NCI-H69 (cell line): Measurements from ENCODE around the gene KRT3.
"Not testable (repeated sequence)": the region's sequence is repeated elsewhere in the genome, so short reads cannot be mapped to it uniquely, and the experiment has no call there.

Experiments used
- DNase-seq: peaks from one replicate; lab custom pipeline; 2025; lab: John Stamatoyannopoulos, UW

KRT3 gene

GRCh38 chr12:52760623-52761022, 35.3 kb downstream of the KRT3 start:
- DNase-seq, result no peak

DNA sequence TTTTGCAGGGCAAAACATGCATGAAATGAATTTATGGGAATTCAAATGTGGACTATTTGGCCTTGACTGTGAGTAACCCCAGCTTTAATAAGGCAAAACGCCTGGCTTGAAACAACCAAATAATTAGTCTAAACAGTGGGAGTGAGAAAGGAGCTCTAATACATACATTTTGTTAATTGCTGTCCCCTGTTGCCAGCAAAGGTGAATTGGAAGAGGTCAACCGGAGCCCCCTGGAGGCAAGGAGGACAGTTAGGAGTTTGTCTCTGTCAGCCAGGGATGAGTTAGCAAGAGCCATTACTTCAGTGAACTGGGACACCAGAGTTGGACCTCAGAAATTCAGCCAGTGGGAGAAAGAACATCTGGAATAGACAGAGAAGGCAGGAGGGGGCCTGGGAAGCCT, 36.2 kb downstream of the KRT3 start:
- no peak for DNase-seq

DNA sequence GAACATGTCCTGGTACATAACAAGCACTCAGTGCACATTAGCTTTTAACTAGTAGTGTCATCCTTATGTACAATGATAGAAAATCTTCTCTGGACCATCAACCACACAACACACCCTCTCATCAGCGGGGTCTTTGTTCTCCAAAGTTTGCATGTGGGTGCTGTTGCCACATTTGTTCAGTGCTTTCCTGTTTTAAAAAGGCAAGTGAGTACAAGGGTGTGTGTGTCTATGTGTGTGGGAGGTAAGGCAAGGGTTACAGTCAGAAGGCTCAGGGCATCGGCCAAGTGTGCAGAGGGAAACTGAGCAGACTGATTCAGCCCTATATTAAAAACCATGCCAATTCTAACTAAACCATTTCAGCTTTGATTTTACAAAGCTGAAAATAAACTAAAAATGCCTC, 36.7 kb downstream of the KRT3 start:
- DNase-seq, result no peak

- DNase-seq, result no peak
Measured at GRCh38 chr12:52757449-52758176, 38.3 kb downstream of the KRT3 start.

GRCh38 chr12:52756281-52756960, 39.5 kb downstream of the KRT3 start:
- no peak for DNase-seq

DNA sequence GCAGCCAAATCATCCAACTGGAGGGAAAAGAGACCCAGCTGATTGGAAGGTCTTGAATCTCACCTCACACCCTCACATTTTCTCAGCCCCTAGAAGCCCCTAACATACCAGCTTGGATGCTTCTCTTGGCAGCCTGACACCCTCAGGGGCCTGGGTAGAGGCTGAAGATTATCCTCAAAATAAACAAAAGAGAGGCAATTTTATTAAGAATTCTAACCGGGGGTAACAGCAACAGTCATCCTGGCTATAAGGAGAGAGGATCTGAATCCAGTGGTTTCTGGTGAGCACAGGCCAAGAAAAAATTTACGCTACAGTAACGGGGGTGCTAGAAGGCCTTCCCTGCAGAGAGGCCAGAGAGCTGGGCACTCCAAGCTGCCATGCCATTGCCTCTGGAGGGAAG, 40.4 kb downstream of the KRT3 start:
- no peak for DNase-seq

- peak; percentile 15 for DNase-seq
Measured at GRCh38 chr12:52754135-52754534, 41.8 kb downstream of the KRT3 start.

DNA sequence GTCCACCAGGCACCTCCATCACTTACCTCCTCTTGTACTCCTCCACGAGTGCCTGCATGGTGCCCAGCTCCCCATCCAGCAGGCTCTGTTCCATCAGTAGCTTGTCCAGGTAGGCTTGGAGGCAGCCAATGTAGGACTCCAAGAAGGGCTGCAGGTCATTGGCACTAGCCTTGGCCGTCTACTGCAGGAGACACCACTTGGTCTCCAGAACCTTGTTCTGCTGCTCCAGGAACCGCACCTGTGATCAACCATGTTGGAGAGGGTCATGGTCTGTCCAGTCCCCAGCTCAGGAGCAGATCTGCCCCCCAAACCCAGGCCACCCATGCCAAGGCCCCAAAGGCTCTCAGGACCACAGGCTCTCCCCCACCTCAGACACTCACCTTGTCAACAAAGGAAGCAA, 42.6 kb downstream of the KRT3 start:
- DNase-seq, result no peak

- no peak for DNase-seq
Measured at GRCh38 chr12:52752516-52752915, 43.4 kb downstream of the KRT3 start.

GRCh38 chr12:52751795-52752194, 44.1 kb downstream of the KRT3 start:
- DNase-seq, result no peak

- DNase-seq, result not testable (repeated sequence)
Measured at GRCh38 chr12:52750532-52750931, 45.4 kb downstream of the KRT3 start.

DNA sequence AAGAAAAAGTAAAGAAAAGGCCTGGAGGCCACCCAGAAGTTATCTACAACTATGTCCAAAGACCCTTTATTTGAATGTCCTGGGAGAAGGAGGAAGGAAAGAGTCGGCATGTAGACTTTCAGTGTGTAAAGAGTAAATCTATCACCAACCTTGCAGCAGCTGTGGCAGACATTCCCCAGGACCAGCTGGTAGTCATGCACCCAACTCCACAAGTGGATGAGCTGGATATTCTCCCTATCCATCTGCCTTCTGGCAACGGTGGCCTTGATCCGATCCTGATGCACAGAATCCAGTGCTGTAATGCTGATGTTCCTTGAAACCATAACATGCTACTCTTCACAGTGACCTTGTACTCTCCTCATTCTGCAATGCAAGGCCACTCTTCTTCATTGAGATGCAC, 46.1 kb downstream of the KRT3 start:
- DNase-seq, result no peak

DNA sequence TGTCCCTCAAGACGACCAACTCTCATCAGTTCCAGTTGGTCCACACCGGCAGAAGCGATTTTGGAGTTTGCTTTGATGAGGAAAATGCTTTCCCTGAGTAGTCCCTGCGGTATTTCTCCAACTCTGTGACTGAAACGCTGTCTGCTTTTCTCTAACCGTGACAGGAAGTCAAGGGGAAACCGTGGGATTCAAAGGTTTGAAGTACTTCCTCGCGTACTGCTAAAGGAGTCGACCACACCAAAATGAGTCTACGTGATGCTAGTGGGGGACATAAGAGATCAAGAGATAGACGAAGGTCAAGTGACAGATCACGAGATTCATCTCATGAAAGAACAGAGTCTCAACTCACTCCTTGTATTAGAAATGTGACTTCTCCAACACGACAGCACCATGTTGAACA, 47.3 kb downstream of the KRT3 start:
- DNase-seq, result no peak

DNA sequence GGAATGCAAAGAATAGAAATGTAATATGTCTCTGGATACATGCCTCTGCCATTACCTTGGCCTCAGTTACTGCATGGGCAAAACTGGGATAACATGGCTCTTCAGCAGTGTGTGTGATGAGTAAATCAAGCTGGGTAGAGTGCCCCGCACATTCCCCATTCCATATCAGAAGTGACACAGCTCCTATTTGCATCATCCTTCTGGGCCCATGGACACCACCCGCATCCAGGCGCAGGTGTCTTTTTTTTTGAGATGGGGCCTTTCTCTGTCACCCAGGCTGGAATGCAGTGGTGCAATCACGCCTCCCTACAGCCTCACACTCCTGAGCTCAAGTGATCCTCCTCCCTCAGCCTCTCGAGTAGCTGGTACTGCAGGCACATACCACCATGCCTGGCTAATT, 50.4 kb downstream of the KRT3 start:
- no peak for DNase-seq

GRCh38 chr12:52744493-52745156, 51.3 kb downstream of the KRT3 start:
- no peak for DNase-seq

GRCh38 chr12:52742822-52743457, 53.0 kb downstream of the KRT3 start:
- no peak for DNase-seq

GRCh38 chr12:52742196-52742580, 53.7 kb downstream of the KRT3 start:
- DNase-seq, result no peak

- DNase-seq, result no peak
Measured at GRCh38 chr12:52741375-52742195, 54.3 kb downstream of the KRT3 start.

- peak; percentile 68 for DNase-seq
Measured at GRCh38 chr12:52740584-52740983, 55.3 kb downstream of the KRT3 start.

GRCh38 chr12:52739963-52740362, 56.0 kb downstream of the KRT3 start:
- peak; percentile 66 for DNase-seq
